Measurements from ENCODE around the gene TRIO. TPM values are rescaled to one million over a fixed set of nuclear protein-coding genes. Genes with fewer than 3 reads are reported as not detected.

TRIO gene
- total and polyA plus RNA-seq, 4 donors = 23.8 to 243 (median 110) TPM

- TF ChIP-seq CTCF (IDR thresholded peaks at IDR 0.05; ENCODE audit: control extremely low read depth, extremely low read depth) = no peak
- Histone ChIP-seq H3K27ac (ENCODE audit: low read depth in 1 of 2, low read length in 1 of 2) (peak overlapping the region in 1 of 2 donors; percentile 75), H3K9me3 (ENCODE audit: control insufficient read depth in 4 of 4, insufficient read depth in 3 of 4, low read length in 3 of 4) (no peaks in the 10 kb centered on the region), H3K27me3 (ENCODE audit: control insufficient read depth in 3 of 3, insufficient read depth in 3 of 3, low read length in 2 of 3) (no peaks in the 10 kb centered on the region), H3K9ac (ENCODE audit: insufficient read depth in 1 of 2, low read length in 2 of 2) (no peak overlapping the region), H3K4me1 (ENCODE audit: control insufficient read depth in 5 of 5, insufficient read depth in 5 of 5, low read length in 5 of 5) (peaks cover 0 to 5% (median 0%) of the 10 kb centered on the region in 5 donors), H3K4me3 (no peak overlapping the region), H3K36me3 (ENCODE audit: control insufficient read depth in 4 of 4, insufficient read depth in 4 of 4, low read length in 4 of 4) (peaks cover 24 to 52% (median 30%) of the 10 kb centered on the region in 4 donors)
- 73 to 84% methylated on average over 21 of the region's 21 CpGs for WGBS, 2 donors
- ATAC-seq (ENCODE audit: insufficient read depth, low FRiP score) (peak; percentile 16), DNase-seq (peak in 2 of 3 donors; percentile 51 to 70)
These were observed 348.1 kb downstream of the TRIO start for GRCh38 chr5:14491015-14491915.

DNA sequence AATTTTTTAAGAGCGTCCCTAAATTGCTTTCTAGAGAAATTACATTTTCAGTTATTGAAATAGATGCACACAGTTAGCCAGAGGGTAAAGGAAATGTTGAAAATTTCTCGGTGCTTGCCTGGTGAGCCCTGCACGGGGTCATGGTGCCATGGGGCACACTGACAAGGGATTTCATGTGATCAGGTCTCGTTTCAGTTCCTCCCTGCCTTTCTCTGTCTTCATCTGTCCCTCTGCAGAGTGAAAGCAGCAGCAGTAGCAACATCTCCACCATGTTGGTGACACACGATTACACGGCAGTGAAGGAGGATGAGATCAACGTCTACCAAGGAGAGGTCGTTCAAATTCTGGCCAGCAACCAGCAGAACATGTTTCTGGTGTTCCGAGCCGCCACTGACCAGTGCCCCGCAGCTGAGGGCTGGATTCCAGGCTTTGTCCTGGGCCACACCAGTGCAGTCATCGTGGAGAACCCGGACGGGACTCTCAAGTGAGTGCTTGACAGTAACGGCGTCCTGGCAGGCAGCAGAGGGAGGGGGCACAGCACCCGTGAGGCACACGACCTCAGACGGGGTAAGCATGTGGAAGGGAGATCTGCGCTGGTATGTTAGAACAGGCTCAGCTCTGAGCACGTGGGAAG is 349.3 kb downstream of the TRIO start:
- no peak for ATAC-seq (ENCODE audit: insufficient read depth, low FRiP score)
- DNase-seq = no peak
- no peak overlapping the region for H3K4me3 ChIP-seq
- H3K36me3 ChIP-seq (ENCODE audit: control insufficient read depth in 4 of 4, insufficient read depth in 4 of 4, low read length in 4 of 4) = peaks cover 29 to 52% (median 32%) of the 10 kb centered on the region in 4 donors
- WGBS, 2 donors = 76 to 85% methylated on average over 21 of the region's 21 CpGs
- H3K27me3 ChIP-seq (ENCODE audit: control insufficient read depth in 3 of 3, insufficient read depth in 3 of 3, low read length in 2 of 3) = no peaks in the 10 kb centered on the region
- TF ChIP-seq CTCF (IDR thresholded peaks at IDR 0.05; ENCODE audit: control extremely low read depth, extremely low read depth) = no peak
- peak overlapping the region in 1 of 2 donors; percentile 51 for H3K27ac ChIP-seq (ENCODE audit: low read depth in 1 of 2, low read length in 1 of 2)
- no peak overlapping the region for H3K9ac ChIP-seq (ENCODE audit: insufficient read depth in 1 of 2, low read length in 2 of 2)
- H3K9me3 ChIP-seq (ENCODE audit: control insufficient read depth in 4 of 4, insufficient read depth in 3 of 4, low read length in 3 of 4) = no peaks in the 10 kb centered on the region
- peaks cover 0 to 5% (median 0%) of the 10 kb centered on the region in 5 donors for H3K4me1 ChIP-seq (ENCODE audit: control insufficient read depth in 5 of 5, insufficient read depth in 5 of 5, low read length in 5 of 5)

GRCh38 chr5:14495301-14495700 is 352.2 kb downstream of the TRIO start:
- H3K27ac ChIP-seq (ENCODE audit: low read depth in 1 of 2, low read length in 1 of 2) = no peak overlapping the region
- peaks cover 0 to 5% (median 0%) of the 10 kb centered on the region in 5 donors for H3K4me1 ChIP-seq (ENCODE audit: control insufficient read depth in 5 of 5, insufficient read depth in 5 of 5, low read length in 5 of 5)
- H3K9ac ChIP-seq (ENCODE audit: insufficient read depth in 1 of 2, low read length in 2 of 2) = no peak overlapping the region
- H3K4me3 ChIP-seq = no peak overlapping the region
- no peak for ATAC-seq (ENCODE audit: insufficient read depth, low FRiP score)
- no peaks in the 10 kb centered on the region for H3K27me3 ChIP-seq (ENCODE audit: control insufficient read depth in 3 of 3, insufficient read depth in 3 of 3, low read length in 2 of 3)
- H3K36me3 ChIP-seq (ENCODE audit: control insufficient read depth in 4 of 4, insufficient read depth in 4 of 4, low read length in 4 of 4) = peaks cover 28 to 50% (median 36%) of the 10 kb centered on the region in 4 donors
- DNase-seq = no peak
- WGBS, 2 donors = 71 to 79% methylated on average over 5 of the region's 5 CpGs
- no peak for TF ChIP-seq CTCF (IDR thresholded peaks at IDR 0.05; ENCODE audit: control extremely low read depth, extremely low read depth)
- no peaks in the 10 kb centered on the region for H3K9me3 ChIP-seq (ENCODE audit: control insufficient read depth in 4 of 4, insufficient read depth in 3 of 4, low read length in 3 of 4)

All from lung (tissue), 12 donors.